Hepatic stellate cell (primary cell): ENCODE results near the gene CNBP.
A peak's percentile ranks its signal among the peaks of the same experiment; 100 is the strongest.

Experiments used
- DNase-seq: peaks from one replicate; pipeline ENCODE4 v3.0.0; 2011; ENCODE audit warnings: low spot score

Gene CNBP

DNA sequence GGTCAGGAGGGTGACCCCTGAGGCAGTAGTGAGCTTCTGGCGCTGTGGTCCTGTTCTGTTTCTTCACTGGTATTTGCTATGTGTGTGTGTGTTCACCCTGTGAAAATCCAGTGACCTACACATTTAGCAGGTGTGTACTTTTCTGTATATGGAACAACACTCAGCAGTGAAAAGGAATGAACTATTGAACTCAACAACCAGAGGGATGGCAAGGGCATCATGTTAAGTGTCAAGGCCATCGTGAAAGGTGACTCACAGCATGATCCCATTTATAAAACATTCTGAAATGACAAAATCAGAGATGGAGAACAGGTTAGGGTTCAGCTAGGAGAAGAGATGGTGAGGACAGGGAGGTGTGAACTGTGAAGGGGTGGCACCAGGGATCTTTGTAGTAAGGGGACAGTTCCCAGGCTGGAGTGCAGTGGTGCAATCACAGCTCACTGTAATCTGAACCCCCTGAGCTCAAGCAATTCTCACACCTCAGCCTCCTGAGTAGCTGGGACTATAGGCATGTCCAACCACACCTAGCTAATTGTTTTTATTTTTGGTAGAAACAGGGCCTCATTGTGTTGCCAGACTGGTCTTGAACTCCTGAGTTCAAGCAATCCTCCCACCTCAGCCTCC lies 52.1 kb downstream of the CNBP start:
- DNase-seq = no peak

GRCh38 chr3:129130291-129130813 lies 53.3 kb downstream of the CNBP start:
- no peak for DNase-seq

GRCh38 chr3:129128357-129129155 lies 55.1 kb downstream of the CNBP start:
- DNase-seq = no peak

DNA sequence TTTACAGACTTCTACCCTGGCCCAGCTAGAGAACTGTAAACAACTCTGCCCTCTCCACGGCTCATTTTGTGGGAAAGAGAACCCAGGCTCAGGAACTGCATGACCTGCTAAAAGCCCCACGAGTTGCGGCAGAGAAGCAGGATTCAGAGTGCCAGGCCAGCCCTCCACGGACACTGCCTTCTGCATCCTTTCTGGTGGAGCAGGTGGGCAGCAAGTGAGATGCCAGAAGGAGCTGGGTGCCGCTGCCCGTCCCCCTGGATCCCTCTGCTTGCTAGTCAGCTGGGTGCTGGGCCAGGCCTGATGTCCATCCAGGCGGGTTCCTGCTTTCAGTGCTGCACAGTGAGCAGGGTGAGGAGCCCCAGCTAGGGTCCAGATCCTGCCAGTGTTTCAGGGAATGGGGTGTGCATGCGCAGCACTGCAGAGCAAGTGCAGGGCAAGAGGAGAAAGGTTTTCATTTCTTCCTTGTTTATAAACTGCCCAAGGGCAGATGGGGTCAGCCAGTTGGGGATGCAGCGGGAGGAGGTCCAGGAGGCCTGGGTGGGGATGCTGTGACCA lies 56.9 kb downstream of the CNBP start:
- DNase-seq = no peak

DNA sequence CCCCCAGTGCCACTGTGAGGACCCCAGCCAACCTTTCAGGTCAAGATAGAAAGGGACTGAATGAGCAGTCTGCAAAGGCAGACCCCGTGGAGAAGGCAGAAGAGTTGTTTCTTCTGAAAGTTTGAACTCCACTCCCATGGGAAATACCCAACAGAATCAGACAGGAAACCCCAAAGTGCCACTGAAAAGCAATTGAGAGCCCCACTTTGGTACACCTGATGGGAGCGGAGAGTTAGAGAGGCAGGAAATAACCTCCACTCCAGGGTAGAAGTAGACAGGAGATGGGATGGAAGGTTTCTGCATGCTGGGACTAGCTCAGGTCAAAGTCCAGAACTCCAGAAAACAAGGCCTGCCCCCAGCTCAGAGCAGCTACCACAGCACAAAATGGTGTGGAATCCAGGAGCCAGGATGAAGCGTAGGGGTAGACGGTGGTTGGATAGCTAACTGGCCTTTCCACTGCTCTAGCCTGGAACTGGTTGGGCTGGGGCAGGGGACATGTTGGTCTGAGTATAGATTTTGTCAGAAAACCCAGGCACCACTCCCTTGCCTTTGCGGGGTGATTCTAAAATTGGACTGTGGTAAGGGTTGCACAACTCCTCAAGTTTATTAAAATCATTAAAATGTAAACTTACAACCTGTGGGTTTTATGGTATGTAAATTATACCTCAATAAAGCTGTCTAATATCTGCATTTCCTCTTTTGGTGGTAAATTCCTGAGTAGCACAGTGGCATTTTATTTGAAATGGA lies 60.2 kb downstream of the CNBP start:
- DNase-seq = peak; percentile 35

DNA sequence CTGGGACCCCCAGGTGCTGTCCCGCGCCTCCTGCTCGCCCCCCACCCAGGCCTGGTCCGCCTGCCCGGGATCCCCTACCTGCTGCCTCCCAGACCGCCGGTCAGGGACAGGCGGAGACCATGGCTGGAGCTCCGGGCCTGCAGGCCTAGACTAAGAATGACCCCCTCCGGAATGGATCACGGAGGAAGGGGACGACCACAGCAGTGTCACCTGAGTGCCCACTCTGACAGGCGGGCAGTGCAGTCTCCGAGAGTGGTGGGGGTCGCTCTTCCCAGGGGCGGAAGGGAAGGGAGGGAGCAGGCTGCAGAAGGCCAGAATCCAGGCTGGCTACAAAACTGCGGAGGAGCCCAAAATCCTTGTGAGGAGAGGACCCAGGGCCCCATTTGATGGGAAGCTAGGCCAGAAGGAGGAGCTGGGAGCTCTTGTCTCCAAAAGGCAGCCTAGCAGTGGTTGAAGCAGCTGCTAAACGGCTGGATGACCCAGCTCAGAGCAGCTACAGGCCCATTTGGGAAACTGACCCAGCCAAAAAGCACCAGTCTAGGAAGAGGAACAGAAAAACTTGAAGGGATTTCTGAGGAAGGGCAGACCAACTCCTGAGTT lies 61.2 kb downstream of the CNBP start:
- peak; percentile 41 for DNase-seq

GRCh38 chr3:129121792-129122411 lies 61.8 kb downstream of the CNBP start, which contains the start of gene RAB43:
Gene RAB43, minus strand, starts transcription at chr3:129121804. Its CDS starts 315 bp downstream, at chr3:129121489.
- peak; percentile 96 for DNase-seq

DNA sequence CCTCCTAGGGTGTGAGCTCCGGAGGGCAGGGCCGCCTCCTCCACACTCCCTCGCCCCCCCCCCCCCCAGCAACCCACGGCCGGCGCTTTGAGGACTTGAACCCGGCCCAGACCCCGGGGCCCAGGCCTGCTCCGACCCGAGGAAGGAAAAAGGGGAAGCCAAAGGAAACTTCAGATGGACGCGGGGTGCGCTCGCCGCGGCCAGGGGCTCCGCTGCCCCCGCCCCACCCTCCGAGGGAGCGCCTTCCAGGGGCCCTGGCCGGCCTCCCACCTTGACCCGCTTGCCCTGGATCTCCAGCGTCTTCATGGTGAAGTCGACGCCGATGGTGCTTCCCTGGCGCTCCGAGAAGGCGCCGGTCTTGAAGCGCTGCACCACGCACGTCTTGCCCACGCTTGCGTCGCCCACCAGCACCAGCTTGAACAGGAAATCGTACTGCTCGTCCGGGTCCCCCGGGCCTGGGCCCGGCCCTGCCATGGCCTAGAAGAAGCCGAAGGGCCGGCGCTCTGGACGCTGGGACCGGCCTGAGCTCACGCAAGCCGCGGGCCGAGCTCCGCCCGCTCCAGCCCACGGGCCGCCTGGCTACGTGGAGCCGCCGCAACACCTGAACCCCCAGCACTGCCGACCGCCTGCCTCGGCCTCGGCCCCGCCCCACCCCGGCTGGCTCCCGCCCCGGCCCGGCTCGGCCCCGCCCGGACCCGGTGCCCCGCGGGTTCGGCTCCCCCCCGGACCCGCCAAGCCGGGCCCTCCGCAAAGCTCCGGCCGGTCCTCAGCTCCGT lies 62.5 kb downstream of the CNBP start:
- DNase-seq = no peak

- peak; percentile 98 for DNase-seq
Measured at GRCh38 chr3:129120254-129121004, 63.3 kb downstream of the CNBP start.

DNA sequence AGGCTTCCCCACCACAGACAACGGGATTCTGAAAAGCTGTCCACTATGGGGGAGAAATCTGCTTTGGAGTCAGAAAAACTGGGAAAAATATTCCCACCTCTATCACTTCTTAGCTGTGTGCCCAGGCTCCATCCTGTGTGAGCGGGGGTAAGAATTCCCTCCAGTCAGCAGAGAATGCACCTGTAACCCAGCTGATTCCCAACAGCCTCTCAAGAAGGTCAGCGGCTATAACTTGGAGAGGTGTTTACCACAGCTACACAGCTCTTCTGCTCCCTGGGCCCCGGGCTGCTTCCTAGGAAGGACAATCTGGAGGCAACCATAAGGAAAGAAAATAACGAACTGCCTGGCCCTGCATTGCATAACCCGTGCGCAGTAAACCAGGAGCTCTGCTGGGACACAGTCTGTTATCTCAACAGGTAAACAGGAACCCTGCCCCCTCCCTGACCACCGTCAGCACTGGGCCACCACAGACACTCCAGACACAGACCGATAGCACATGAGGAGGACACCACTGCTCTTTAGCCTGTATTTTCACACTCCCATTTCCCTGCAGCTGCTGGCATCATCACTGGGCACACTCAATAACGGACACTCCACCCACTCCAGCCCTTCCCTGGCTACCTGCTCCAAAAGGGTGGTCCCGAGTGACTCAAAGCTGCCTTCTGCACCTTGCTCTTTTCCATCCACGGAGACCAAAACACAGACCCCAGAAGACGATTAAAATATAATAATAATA lies 64.2 kb downstream of the CNBP start:
- no peak for DNase-seq

GRCh38 chr3:129118745-129119144 lies 65.0 kb downstream of the CNBP start:
- no peak for DNase-seq
